ENCODE measurements around the gene GALC. TPM values are rescaled to one million over a fixed set of nuclear protein-coding genes. Genes with fewer than 3 reads are reported as not detected.

The GALC gene
- total RNA-seq, 1 donor from 2014 or later: 26.0 TPM

DNA sequence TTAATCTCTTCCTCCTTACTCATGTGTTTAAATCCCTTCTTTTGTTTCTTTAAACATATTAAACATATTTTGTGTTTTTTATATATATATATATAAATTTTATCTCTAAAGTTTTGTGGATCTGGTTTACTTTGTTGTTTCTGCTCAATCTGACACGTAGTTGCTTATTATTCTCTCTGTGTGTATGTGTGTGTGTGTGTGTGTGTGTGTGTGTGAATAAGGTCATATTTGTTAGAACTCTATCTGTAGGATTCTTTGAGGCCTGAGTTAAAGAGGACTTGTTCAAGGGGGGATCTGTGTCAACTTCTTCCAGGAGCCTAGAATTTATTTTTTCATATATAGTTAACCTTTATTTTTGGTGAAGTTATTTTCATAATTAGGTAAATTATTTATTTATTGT is 14.6 kb upstream of the GALC start:
- no peak for DNase-seq (ENCODE audit: low spot score)

DNA sequence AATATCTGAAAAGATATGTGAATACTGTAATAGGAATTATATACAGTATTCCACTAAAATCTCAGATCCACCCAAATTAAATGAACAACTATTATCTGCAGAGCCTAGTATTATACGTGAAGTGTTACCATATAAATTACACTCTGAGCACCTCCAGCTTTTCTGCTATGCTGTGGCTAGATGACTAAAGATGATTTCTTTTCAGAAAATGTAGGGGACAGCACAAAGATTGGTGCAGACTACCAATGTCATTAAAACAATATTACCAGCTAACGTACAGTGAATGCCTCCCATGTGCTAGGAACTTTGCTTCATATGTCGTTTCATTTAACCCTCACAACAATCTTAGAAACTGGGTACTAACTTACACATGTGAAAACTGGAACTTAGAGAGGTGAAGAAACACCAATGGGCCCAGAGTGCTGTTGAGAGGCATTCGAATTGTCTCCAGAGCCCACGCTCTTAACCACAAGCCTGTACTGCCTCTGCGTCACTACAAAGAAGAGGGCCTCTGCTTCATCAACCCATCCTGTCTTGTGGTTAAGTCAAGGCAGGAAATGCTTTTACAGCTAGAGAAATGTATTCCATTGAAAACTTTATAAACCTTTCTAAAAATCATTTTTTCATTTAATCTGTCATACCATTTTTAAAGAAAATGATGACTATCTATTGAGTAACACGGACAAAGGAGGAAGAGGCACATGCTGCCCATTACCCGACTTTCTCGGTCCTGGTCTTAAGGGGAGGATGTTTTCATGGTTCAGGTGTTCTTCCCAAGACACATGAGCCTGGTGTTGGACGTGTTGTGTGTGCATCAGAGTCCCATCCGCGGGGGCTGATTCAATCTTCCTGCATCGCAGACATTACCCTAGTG is 13.2 kb upstream of the GALC start:
- DNase-seq (ENCODE audit: low spot score): no peak

DNA sequence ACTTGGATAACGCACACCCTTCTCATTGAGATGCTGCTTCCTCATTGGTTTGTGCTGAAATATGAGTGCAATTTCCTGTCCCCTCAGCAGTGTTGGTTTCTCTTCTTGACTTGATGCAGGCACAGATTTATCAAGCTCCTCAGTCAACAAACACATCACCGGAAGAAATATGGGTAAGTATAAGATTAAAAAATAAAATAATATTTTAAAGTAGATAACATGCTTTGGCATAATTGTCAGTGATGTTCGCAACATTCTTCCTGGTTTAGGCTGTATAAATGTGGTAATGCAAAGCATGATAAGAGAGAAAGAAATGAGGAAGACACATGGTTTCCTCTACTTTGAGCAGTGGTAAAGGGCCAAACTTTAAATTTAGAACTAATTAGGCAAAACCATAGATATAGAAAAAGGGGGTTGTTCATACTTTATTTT is 12.1 kb upstream of the GALC start, which contains the start of gene GPR65:
TSS of gene GPR65 (plus strand) at position 86 of the 432 bp plus-strand sequence. CDS start 5,713 bp downstream, outside the sequence.
- DNase-seq (ENCODE audit: low spot score): no peak

DNA sequence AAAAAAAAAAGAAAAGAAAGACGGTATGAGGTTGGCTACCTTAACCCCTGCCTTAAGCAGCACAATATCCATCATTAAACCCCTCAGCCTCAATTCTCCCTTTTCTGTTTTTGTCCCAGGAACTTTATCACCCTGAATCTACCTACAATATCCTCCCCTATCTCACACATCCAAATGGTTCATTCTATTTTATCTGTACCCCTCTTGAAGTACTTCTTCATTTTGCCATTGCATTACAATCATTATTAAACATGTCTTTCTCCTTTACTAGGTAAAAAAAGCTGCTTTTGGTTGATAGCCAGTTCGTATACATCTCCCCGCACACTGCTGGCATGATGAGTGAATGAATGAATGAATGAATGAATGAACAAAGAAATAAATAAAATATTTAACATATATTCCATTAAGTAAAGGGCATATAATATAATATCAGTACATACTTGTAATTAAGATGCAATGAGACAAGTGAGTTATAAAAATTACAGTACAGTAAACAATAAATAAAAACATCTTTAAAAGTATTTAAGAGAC is 11.6 kb upstream of the GALC start:
- DNase-seq (ENCODE audit: low spot score): no peak

DNA sequence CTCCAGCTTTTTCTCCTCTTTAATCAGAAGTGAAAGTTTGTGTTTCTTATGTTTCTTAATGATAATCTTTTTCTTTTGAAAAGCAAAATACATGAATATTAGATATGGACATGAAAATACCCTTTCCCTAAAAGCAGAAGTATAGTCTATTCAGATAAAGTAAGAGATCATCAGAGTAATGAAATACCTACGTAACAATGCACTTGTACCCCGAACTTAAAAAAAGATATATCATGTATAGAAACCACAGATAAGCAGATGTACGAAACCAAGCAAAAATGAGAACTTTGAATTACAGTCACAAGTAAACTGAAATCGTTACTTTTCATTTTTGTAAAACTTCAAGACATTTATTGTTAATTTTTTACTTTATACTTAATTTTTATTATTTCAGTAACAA is 10.4 kb upstream of the GALC start:
- no peak for DNase-seq (ENCODE audit: low spot score)

DNA sequence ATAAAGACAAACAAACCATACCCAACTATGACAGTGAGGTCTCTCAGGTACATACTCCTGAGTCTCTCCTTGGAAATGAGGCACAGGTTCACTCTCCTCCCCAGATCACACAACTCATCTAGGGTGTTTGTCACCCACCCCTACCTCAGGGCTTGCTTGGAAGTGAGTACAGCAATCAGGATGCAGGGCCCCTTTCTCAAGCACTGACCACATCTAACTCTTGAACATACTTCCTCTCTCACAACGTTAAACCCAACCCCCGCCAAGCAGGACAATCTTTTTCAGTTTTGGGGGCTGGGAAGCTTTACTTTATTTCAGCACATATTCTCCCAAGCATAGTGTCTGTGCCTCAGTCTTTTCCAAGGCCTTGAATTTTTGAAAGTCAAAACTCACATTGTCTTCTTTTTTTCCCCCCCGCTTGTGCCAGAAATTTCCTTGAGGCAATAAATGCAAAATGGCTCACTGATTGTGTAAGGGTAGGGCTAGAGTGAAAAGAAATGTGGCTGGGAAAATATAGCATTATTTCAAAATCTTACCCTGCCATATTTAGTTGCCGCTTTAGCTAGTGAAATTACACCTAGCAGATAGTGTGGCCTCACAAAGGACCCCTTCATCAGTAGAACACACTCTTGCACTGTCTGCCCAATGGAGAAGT is 9.6 kb upstream of the GALC start:
- DNase-seq (ENCODE audit: low spot score): no peak

DNA sequence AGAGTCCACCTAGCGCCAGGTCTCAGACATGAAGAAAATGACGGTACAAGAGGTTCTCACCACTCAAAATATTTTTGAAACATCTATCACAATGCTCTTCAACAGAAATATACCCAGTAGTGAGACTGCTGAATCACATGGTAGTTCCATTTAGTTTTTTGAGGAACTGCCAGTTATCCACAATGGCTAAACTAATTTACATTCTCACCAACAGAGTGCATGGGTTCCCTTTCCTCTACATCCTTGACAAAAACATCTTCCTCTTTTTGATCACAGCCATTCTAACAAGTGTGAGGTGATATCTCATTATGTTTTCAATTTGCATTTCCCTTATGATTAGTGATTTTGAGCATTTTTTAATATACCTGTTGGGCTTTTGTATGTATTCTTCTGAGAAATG is 6.3 kb upstream of the GALC start:
- DNase-seq (ENCODE audit: low spot score): no peak

DNA sequence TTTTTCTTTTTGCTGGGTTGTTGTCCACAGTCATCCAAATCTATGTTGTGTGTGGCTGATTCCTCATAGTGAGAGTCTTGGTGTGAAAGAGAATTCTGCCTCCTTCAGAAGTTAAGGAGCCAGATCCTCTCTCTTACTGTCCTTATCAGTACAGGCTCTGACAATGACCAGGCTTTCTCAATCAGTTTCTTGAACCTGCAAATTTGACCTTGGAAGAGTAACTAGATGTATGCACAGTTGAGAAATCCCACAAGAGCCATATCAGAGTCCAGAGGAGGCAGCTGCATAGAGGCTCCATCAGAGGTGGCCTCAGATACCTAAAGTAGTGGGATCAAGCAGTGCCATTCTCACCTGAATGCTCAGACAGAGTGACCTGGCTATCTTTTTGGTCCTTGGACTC is 5.5 kb upstream of the GALC start:
- no peak for DNase-seq (ENCODE audit: low spot score)

DNA sequence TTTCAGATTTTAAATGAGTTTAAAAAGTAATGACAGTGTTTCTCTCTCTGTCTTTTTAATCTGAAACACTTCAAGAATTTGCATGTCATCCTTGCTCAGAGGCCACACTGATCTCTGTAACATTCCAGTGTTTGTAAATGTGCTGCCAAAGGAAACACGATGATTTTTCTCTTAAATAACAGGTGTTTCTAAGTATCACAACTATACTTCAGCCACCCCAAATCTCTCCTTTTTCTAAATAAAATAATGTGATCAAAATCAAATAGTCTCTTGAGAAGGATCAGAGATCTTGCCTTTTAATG is 3.3 kb upstream of the GALC start:
- no peak for DNase-seq (ENCODE audit: low spot score)

DNA sequence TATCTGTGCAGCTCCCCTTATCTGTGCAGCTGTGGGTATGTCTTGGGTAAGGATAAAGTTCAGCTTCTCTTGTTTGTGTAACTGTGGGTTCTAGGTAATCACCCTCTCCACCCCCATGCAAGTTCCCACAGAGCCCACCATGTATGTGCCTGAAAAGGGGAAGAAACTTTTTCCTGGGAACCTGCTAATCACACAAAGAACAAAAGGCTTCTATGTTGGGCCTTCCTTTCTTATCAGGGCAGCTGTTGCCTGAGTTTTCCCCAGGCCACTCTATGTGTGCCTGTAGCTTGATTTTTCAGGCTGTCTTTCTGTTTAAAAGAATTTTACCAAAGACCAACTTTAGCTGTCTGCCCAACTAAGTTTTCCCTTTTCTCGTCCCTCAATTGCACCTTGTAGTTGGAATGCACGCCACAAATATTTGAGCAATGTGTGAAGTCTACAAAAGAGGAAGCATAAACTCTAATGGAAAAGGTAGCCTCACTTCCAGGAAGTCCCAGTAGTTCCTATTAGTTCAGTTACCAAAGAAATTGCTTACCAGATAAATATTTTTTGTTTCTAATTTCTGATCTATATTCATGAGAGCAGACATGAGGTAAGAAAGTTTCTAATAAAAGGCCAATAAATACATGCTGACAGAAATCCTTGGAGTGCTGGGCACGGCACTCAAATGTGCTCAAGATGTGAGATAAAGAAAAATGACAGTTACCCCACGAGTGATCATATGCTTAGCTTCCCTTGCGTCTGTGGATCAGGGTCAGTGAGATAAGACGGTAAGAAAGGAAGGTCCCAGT is 2.7 kb upstream of the GALC start:
- DNase-seq (ENCODE audit: low spot score): peak; percentile 21

DNA sequence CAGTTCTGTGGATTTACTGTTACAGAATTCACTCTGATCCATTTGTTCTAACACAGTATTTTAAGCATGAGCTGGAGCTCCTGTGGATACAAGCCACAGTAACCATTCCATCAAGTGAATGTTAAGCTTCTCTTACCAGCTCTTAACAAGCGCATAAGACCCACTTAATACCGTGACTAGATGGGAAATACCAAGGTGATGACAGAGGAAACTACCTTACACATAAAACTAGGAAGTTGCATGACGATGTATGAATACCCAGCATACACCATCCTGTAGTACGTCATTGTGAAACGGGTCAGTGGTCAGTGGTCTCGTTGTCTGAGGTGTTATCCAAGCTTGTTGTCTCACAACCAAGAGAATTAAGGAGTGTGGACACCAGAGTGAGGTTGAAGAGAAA is 2.0 kb upstream of the GALC start:
- no peak for DNase-seq (ENCODE audit: low spot score)

DNA sequence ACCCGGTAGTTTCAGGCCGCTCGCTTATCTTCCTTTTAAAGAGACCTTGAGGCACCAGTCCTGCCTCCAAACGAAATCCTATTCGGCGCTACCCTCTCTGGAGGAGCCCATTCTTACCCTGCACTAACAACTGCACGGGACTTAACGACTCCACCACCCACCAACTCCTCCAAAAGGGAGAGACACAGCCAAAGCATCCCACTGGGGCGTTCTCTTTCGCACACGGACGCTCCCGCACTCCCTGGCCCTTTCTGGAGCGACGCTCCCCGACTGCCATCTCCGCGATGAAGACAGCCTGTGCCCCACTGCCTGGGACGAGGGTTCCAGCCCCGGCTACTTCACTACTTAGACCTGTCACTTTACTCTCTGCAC is 650 bp downstream of the GALC start:
- no peak for DNase-seq (ENCODE audit: low spot score)

DNA sequence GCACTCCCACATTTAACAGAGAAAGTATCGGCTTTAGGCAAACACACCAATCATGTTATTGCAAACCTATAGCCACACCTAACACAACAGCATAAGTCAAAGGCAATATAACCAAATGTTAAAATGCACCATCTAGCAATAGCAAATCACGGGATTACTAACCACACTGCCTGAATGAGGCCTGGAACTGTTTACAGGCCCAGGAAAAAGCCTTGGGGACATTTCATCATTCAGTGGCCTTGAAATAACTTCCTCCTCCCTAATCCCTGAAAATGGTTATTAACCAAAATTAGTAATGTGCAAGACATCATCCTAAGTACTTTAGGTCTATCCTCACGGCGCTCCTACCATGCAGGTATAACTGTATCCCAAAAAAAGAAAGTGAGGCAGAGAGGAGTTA is 2.3 kb downstream of the GALC start:
- DNase-seq (ENCODE audit: low spot score): no peak

DNA sequence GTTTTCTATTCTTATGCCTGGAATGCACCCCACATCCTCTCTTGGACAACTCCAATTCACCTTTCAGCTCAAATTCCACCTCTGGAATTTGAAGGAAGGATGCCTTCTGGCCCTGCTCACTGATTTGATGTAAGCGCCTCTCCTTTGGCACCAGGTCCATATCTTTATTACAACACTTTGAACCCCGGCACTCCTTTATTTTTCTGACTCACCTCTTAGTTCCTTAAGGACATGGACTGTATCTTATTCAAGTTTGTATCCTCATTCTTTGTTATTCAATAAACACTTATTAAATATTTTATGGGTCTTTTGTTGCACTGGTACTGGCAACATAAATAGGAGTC is 3.1 kb downstream of the GALC start:
- DNase-seq (ENCODE audit: low spot score): no peak

DNA sequence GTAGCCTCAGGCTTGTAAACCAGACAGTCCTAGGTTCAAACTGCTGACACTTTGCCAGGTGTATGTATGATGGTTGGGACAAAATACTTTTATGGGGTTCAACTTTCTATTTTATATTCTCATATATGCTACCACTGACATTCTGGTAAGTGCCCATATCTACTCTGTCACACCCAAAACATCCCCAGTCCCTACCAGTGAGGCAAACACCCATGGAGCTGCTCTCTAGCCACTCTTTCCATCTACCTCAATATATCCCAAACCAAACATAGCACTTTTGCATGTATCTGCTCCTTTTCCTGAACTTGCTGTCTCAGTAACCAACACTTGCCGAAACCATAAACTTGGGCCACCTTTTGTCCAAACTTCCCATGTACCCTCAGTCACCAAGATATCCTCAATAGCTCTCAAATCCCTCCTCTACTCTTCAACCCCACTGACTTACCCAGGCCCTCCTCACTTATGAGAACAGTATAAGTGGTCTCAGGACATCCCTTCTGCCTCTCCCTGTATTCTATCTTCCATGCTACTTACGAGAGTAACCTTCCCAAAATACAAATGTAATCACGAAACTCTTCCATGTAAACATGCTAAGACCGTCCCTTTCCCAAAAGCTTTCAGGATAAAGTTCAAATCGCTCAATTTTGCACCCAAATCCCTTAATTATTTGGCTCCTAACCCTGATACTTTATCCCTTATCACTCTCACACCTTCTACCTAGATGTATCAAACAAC is 3.6 kb downstream of the GALC start:
- no peak for DNase-seq (ENCODE audit: low spot score)

DNA sequence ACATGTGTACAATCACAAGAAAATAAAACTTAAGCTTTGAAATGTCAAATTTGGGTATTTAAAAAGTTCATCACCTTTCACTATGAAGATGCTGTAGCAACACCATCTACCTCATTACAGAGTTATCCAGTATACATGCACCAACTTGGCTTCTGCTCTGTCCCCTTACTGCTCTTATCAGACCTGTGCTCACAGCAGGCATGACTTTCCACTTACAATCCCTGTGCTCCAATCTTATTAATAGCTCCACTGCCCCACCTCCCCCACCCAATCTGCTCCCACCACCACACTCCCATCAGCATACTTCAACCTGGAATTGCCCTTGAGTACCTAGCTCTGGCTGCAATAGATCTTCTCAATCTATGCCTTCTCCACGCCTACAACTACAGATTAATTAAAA is 13.3 kb downstream of the GALC start:
- no peak for DNase-seq (ENCODE audit: low spot score)

DNA sequence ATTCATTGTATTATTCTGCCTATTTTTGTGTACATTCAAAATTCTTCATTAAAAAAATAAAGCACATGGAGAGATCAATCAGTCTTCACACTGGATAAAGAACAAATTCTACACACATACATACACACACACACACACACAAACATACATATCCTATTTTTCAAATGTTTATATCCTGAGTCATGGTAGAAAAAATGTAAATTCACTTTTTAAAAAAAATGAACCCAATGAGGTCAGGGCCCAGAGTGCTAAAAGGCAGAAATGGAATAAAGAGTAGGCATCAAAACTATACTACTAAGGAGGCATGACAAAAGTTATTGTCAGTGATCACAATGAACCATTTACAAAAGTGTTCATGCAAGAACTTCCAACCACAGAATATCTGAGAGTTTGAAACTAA is 17.3 kb downstream of the GALC start:
- no peak for DNase-seq (ENCODE audit: low spot score)

DNA sequence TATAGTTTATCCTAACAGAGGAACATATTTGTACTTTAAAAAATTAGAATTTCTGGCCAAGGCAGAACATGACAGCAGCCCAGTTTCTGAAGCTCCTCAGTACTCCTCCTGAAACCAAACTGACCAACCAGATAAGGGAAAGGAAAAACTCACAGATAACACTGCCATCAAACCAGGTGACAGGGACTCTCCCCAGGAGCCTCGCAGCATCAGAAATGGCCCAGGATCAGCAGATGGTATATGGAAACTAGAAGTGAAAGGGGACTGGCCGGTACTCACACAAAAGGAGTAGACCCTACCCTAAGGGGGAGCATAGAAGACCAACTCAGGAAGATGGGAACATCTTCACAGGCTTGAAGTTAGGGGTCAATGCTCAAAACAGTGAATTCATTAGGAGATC is 22.0 kb downstream of the GALC start:
- DNase-seq (ENCODE audit: low spot score): no peak

DNA sequence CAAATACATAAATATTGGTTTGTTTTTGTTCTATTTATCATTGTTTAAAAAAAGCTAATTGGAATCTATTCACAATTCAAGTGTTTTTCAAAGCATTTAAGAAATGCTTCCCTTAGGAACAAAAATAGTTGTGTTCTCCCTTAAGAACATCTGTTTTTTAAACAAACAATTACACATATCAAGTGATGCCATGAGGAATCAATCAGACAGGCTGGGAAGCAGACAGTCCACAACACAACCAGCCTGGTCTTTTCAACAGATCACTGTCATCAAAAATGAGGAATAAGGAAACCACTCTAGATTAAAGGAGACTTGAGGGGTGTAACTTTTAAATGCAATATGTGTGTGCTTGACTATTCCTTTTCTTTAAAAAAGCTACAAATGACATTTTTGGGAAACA is 25.5 kb downstream of the GALC start:
- no peak for DNase-seq (ENCODE audit: low spot score)

DNA sequence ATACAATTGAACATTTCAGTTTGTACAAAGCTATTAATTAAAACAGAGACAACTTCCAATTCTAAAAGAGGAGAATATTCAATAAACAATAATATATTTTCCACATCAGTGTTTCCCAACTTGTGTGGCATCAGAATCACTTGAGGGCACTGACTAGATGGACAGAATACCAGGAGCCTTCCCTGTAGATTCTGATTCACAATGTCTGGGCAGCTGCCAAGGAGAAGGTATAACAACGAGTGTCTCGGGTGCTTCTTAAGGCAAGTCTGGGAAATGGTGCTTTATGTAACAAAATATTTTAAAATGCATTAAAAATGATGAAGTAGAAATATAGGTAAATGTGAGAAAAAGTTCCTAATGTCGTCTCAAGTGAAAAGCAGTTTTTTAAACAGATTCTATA is 26.2 kb downstream of the GALC start:
- DNase-seq (ENCODE audit: low spot score): no peak

DNA sequence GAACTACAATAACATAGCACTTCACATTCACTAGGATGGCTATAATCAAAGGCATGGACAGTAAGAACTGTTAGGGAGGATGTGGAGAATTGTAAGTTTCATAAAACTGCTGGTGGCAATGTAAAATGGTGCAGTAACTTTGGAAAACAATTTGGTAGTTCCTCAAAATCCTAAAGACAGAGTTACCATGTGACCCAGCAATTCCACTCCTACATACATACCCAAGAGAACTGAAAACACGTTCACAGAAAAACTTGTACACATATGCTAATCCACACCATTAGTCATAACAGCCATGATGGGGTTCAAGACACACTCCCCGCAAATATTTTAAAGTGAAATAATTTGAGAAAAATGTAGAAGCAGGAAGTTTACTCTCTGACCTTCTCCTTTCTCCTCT is 31.7 kb downstream of the GALC start:
- DNase-seq (ENCODE audit: low spot score): no peak

Data from umbilical cord (tissue), 2 donors.